Measurements from ENCODE around the gene TVP23C.
"Not testable (repeated sequence)": the region's sequence is repeated elsewhere in the genome, so short reads cannot be mapped to it uniquely, and the experiment has no call there.

Gene TVP23C

DNA sequence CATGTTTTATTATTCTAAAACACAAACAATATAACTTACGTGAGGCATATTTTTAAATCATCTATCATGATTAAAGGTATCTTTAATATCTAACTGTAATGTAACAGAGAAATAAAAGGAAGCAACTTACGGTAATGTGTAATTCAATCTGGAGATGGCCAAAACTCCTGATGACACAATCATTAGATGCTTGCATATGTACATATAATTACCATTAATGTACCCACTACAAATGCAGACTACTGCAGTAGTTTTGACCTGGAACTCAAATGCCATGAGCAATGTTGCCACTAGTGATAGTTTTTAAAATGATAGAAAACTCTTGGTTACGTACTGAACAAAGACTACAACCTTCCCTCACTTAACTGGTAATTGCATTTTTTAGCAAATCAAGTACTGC lies 30.2 kb downstream of the TVP23C start:
- H3K27ac ChIP-seq, result not testable (repeated sequence)

DNA sequence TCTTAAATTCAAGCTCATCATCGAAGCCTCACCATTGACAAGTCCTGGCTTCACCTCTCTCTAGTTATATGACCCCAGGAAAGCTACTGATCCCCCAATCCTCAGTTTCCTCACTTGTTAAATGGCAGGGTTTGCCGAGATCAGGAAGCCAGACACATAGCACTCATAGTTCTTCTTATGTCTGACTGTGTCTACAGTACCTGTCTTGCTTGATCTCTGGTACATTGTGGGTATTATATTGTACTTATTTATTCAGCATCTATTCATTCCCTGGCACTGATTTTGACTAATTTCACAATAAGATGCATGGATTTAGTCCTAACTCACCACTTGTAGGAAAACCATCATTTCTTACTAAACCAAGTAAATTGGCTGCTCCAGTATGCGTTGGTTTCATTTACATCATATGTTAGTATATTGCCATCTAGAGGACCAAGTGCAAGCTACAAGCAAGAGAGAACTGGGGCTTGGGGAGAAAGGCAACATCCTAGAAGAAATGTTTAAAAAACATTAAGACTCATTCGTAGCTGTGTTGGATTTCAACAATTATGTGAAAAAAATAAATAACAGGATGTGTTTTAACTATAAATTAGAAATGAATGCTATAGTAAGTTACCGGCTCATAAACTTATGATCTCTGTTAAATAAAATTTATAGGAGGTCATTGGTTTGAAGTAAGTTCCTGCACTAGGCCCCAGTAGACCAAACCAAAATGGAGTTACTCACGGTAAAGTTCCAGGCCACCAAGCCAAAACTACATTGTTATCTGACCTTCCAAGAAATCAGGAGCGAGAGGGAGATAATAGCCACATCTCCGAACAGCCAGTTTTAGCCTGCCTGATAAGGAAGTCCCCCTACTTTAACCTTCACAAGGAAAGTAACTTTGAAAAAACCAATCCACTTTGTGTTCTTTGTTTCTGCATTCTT lies 36.7 kb downstream of the TVP23C start:
- TF ChIP-seq, protein P1, sequence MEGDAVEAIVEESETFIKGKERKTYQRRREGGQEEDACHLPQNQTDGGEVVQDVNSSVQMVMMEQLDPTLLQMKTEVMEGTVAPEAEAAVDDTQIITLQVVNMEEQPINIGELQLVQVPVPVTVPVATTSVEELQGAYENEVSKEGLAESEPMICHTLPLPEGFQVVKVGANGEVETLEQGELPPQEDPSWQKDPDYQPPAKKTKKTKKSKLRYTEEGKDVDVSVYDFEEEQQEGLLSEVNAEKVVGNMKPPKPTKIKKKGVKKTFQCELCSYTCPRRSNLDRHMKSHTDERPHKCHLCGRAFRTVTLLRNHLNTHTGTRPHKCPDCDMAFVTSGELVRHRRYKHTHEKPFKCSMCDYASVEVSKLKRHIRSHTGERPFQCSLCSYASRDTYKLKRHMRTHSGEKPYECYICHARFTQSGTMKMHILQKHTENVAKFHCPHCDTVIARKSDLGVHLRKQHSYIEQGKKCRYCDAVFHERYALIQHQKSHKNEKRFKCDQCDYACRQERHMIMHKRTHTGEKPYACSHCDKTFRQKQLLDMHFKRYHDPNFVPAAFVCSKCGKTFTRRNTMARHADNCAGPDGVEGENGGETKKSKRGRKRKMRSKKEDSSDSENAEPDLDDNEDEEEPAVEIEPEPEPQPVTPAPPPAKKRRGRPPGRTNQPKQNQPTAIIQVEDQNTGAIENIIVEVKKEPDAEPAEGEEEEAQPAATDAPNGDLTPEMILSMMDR (conservative IDR thresholded peaks at IDR 0.05), result peak; percentile 71
- H3K27ac ChIP-seq, result not testable (repeated sequence)

DNA sequence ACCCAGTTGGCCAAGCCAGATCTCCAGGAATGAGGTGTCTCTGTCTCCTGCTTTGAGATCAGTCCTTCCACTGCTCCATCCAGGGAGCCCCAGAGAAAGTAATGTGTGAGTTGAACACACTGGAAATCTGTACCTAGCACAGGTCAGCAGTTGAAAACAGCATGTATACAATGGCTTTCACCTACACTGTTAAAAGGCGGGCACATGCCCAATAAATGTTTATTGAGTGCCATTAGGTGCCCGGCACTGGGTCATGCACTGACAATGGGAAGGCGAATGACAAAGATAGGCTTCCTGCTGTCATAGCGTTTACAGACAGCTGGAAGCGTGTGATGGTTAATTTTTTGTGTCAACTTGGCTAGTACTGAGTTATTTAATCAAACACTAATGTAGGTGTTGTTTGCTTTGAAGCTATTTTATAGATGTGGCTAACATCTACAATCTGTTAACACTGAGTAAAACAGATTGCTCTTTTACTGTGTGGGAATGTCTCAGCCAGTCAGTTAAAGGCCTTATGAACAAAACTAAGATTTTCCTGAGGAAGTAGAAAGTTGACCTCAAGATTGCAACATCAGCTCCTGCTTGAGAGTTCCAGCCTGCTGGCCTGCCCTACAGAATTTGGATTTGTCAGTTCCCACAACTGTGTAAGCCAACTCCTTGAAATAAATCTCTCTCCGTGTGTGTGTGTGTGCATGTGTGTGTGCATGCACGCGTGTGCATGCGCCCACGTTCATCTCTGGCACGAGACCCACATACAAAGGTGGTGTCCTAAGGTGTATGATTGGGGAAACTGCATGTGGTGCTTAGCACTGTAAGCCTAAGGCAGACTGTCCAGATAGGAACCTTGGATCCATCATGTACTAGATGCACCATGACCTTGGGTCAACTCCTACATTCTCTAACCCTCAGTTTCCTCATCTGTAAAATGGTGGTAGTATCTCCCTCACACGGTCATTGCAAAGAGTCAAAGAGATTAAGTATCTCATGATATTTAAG lies 38.0 kb downstream of the TVP23C start:
- not testable (repeated sequence) for H3K27ac ChIP-seq

DNA sequence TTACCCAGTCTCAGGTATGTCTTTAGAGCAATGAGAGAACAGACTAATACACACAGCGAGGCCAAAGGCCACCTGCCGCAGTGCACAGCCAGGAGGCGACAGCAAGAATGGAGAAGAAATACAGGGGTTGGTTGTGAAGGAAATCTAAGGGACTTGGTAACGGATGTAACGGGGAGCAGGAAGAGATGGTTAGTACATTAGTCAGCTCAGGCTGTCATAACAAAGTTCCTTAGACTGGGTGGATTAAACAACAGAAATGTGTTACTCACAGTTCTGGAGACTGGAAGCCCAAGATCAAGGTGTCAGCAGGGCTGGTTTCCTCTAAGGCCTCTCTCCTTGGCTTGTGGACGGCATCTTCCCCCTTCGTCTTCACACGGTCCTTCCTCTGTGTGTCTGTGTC lies 47.1 kb downstream of the TVP23C start:
- TF ChIP-seq, protein P1 (conservative IDR thresholded peaks at IDR 0.05), result no peak
- no peak overlapping the region for H3K27ac ChIP-seq

DNA sequence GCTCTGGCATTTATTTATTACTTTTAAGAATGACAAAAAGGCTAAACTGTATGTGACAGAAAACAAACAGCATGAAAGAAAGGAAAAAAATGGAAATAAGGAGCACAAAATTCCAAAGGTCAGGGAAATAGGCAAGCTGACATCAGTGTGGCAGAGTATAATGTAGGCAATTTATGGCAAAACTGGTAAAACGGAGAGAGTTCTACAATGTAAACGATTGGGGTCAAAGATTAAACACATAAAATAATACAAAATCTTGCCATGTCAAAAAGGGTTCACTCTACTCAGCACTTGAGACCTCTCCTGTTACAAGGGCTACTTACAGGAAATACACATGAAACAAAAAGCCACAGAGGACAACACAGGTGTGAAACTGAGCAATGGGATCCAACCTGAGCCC lies 48.8 kb downstream of the TVP23C start:
- TF ChIP-seq, protein P1 (conservative IDR thresholded peaks at IDR 0.05), result no peak
- H3K27ac ChIP-seq, result no peak overlapping the region

DNA sequence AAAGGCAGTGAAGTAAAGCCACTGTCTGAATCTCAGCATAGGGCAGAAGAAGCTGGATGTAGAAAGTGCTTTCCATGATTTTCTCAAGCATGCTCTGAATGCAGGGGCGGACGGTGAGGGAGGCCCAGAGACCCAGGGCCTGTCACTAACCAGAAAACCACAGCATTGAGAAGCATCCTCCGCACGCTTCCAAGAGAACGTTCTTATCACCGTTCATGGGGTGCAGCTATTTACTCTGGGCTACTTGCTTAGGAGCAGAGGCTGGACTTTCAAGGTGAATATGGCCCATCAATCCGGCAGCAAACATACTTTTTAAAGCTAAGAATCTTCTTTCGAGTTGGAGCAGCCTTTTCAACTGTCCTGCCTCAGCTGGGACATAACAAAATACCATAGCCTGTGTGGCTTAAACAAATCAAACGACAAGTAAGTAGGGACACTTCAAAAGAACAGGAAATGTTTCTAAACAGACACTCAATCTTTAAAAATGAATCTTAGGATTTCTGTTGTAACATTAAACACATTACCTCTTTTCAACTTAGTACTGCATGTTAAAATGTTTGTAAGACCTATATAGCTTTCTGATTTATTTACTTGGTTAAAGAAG lies 49.3 kb downstream of the TVP23C start:
- H3K27ac ChIP-seq, result no peak overlapping the region
- TF ChIP-seq, protein P1 (conservative IDR thresholded peaks at IDR 0.05), result no peak

DNA sequence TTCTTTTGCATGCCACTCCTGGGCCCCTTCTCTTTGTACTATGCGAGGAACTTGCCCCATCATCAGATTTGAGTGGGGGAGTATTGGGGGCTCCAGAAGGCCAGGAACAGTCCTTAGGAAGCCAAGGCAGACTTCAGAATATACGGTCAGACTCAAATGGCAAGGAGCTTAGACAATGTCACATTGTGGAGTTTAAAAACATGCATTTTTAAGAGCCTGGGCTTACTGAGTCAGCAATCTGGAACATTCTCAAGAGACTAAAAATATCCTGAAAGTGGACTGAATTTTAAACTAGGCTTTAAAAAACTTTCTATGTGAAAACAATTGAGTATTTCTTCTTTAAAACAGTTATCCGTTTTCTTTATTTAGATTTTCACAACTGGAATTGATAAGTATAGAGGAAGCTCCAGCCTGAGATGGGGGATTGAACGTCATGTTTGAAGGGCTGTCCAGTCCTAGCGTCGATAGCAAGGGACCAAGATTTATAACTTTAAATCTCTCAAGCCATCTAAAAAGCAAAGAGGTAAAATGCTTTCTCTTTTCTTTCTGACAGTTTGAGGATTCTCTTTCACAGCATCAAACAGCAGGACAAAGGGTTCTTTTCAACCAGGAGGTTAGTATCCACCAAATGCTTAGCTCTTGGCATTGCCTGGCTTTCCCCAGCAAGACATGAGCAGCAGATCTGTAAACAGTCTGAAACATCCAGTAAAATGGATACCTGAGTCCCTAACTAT lies 50.1 kb downstream of the TVP23C start:
- TF ChIP-seq, protein P1 (conservative IDR thresholded peaks at IDR 0.05), result no peak
- H3K27ac ChIP-seq, result no peak overlapping the region

Data from VCaP (cell line).